Measurements from ENCODE around the gene LSM10. TPM values are rescaled to one million over a fixed set of nuclear protein-coding genes. Genes with fewer than 3 reads are reported as not detected.

Gene LSM10
- total and polyA plus RNA-seq, 2 experiments from 2014 or later, result 27.5 to 98.9 TPM

GRCh38 chr1:36401602-36402503, 4.1 kb upstream of the LSM10 start:
- H3K9me3 Mint-ChIP-seq, result 0 out of 3 replicates have a peak, but pooled peaks cover 4% of the 10 kb centered on the region
- H3K27ac ChIP-seq (ENCODE audit: low read depth), result 0 out of 2 replicates have a peak overlapping the region, but pooled peaks have one; percentile 63
- H3K36me3 Mint-ChIP-seq (ENCODE audit: low read depth), result no peaks in the 10 kb centered on the region
- peaks cover 14% of the 10 kb centered on the region for H3K27me3 Mint-ChIP-seq (ENCODE audit: insufficient read depth, low read depth, poor library complexity)
- no peak overlapping the region for H3K27ac Mint-ChIP-seq
- H3K4me3 Mint-ChIP-seq, result peak overlapping the region; percentile 56
- H3K4me1 Mint-ChIP-seq, result peaks cover 3% of the 10 kb centered on the region
- DNase-seq (ENCODE audit: low spot score), result no peak
- no peak overlapping the region for H3K4me3 ChIP-seq
- H3K4me1 ChIP-seq (ENCODE audit: insufficient read depth), result peaks cover 3% of the 10 kb centered on the region
- no peaks in the 10 kb centered on the region for H3K27me3 ChIP-seq (ENCODE audit: insufficient read depth)
- no peaks in the 10 kb centered on the region for H3K9me2 ChIP-seq (ENCODE audit: insufficient read depth)
- no peaks in the 10 kb centered on the region for H3K36me3 ChIP-seq (ENCODE audit: insufficient read depth)
- H3K4me2 ChIP-seq, result peak overlapping the region; percentile 69; the same call in 1 of the 2 replicates
- no peak for TF ChIP-seq JUNB (IDR thresholded peaks at IDR 0.05; ENCODE audit: unreplicated experiment)
- no peak for TF ChIP-seq ZNF114 (CRISPR knock-in tag; IDR thresholded peaks at IDR 0.05)
- TF ChIP-seq POLR2AphosphoS5 (IDR thresholded peaks at IDR 0.05; ENCODE audit: low read depth), result no peak
- no peak for TF ChIP-seq EZH2 (IDR thresholded peaks at IDR 0.05; ENCODE audit: low read depth, unreplicated experiment)
- no peak for TF ChIP-seq ZNF462 (CRISPR knock-in tag; IDR thresholded peaks at IDR 0.05)
- 0 out of 2 replicates have a peak, but pooled peaks cover under 1% of the 10 kb centered on the region for H3K79me2 ChIP-seq (replicated peaks; ENCODE audit: insufficient read depth)
- no peaks in the 10 kb centered on the region for H4K20me1 ChIP-seq (replicated peaks; ENCODE audit: insufficient read depth)
- ATAC-seq, result no peak
- H2AFZ ChIP-seq, result peak overlapping the region; percentile 95; the same call in 1 of the 2 replicates
- H3F3A ChIP-seq (replicated peaks; ENCODE audit: low read depth), result no peaks in the 10 kb centered on the region; the same call in 1 of the 2 replicates

All from GM23338 (cell line).